SKM-1 treated with dmso at 0.1 percent for 144 hours (cell line): ENCODE data around the gene ENC1.

Experiments
- DNase-seq: peaks from one replicate; lab custom pipeline; 2025; ENCODE audit not compliant: unreplicated experiment; lab: John Stamatoyannopoulos, UW

ENC1 gene

GRCh38 chr5:74612045-74612444 is 28.5 kb downstream of the ENC1 start:
- no peak for DNase-seq

GRCh38 chr5:74608736-74609601 is 31.6 kb downstream of the ENC1 start:
- no peak for DNase-seq

GRCh38 chr5:74605759-74606158 is 34.8 kb downstream of the ENC1 start:
- DNase-seq: no peak

GRCh38 chr5:74603376-74603775 is 37.2 kb downstream of the ENC1 start:
- no peak for DNase-seq

GRCh38 chr5:74599148-74599547 is 41.4 kb downstream of the ENC1 start:
- DNase-seq: no peak

GRCh38 chr5:74598731-74599130 is 41.8 kb downstream of the ENC1 start:
- no peak for DNase-seq

GRCh38 chr5:74596927-74597326 is 43.6 kb downstream of the ENC1 start:
- no peak for DNase-seq

GRCh38 chr5:74595143-74595925 is 45.2 kb downstream of the ENC1 start:
- no peak for DNase-seq

GRCh38 chr5:74594137-74595040 is 46.1 kb downstream of the ENC1 start:
- no peak for DNase-seq

- no peak for DNase-seq
Measured at GRCh38 chr5:74589204-74590056, 51.1 kb downstream of the ENC1 start.

- no peak for DNase-seq
Measured at GRCh38 chr5:74588415-74588814, 52.1 kb downstream of the ENC1 start.

- no peak for DNase-seq
Measured at GRCh38 chr5:74587890-74588289, 52.6 kb downstream of the ENC1 start.

- DNase-seq: no peak
Measured at GRCh38 chr5:74587300-74587699, 53.2 kb downstream of the ENC1 start.

- no peak for DNase-seq
Measured at GRCh38 chr5:74586856-74587255, 53.7 kb downstream of the ENC1 start.

- DNase-seq: no peak
Measured at GRCh38 chr5:74582853-74583252, 57.7 kb downstream of the ENC1 start.

GRCh38 chr5:74581988-74582365 is 58.6 kb downstream of the ENC1 start:
- DNase-seq: no peak

GRCh38 chr5:74580729-74581109 is 59.8 kb downstream of the ENC1 start:
- no peak for DNase-seq

GRCh38 chr5:74579215-74579614 is 61.3 kb downstream of the ENC1 start:
- DNase-seq: no peak

- DNase-seq: no peak
Measured at GRCh38 chr5:74578356-74579044, 62.0 kb downstream of the ENC1 start.
